Erythroblast (primary cell): Measurements from ENCODE around the gene RAX2.

Experiments used
- GATA1 ChIP-seq: IDR thresholded peaks from 2 replicates; pipeline ENCODE4 v1.6.1; 2011; ENCODE audit warnings: low read depth, mild to moderate bottlenecking, control low read depth, low read length, moderate library complexity
- POLR2A ChIP-seq: IDR thresholded peaks from 2 replicates; pipeline ENCODE4 v1.6.1; 2011; ENCODE audit warnings: mild to moderate bottlenecking, low read length

DNA sequence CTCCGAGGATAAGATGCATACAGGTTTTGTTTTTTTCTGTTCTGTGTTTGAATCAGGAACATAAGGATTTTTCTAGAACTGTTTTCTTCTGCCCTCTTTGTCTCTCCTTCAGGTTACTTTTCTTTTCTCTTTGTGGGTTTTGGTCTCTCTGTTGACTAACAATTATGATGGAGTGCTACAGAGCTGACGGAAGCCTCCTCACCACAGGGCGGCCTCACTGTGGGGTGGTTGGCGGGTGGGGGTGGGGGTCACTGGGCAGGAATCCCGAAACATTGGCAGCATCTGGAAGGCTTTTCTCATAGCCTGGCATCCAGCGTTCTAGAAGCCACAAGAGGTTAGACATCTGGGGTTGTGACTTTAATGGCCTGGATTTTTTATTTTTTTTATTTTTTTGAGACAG, 26.1 kb upstream of the RAX2 start:
- TF ChIP-seq POLR2A (no peak), GATA1 (no peak)
